ENCODE data around the gene NUTF2.
"Not testable (repeated sequence)": the region's sequence is repeated elsewhere in the genome, so short reads cannot be mapped to it uniquely, and the experiment has no call there.

Gene NUTF2

DNA sequence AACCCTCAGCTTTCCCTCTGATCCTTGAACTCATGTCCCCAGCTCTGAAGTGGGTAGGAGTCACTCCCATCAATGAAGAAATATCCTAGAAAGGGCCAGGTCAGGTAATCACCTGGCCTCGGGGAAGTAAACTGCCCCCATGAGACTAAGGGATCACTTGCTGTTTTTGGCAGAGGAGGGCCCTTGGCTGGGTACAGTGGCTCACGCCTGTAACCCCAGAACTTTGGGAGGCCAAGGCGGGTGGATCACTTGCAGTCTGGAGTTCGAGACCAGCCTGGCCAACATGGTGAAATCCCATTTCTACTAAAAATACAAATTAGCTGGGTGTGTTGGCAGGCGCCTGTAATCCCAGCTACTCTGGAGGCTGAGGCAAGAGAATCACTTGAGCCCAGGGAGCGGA lies 17.3 kb downstream of the NUTF2 start:
- DNase-seq (ENCODE audit: low read depth in 3 of 3): not testable (repeated sequence)

DNA sequence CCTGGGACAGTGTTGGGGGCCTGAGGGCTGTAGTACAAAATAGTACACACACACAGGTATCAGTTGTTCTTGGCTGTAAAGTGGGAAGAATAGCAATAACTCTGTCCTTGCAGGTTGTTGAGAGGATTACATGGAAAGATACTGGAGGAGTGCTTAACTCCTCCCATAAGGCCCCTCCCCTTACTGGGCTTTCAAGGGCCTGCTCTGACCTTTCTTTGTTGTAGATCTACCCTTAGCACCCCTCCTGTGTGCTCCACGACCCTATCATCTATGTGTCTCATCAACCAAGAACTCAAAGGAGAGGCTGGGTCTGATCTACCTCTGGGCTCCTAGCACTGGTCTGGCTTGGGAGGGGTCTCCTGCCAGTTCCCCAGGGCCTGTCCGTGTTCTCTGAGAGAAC lies 17.9 kb downstream of the NUTF2 start:
- no peak for DNase-seq (ENCODE audit: low read depth in 3 of 3)

DNA sequence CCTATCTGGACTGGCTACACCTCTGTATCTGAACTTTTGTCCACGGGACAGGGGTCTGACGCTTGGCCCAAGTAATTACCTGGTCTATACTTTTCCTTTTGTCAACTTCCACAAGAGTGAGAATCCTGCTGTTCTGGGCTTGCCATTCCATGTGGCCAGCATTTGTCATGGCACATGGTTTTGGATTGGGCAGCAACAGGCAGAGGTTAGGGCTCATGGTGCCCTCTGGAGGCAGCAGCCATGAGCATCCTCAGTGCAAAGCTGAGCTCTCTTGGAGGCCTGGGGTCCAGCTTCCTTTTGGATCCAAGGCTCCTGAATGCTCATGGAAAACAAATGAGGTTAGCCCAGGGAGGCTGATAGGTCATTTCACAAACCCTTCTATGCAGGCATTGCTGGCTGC lies 18.6 kb downstream of the NUTF2 start:
- no peak for DNase-seq (ENCODE audit: low read depth in 3 of 3)

DNA sequence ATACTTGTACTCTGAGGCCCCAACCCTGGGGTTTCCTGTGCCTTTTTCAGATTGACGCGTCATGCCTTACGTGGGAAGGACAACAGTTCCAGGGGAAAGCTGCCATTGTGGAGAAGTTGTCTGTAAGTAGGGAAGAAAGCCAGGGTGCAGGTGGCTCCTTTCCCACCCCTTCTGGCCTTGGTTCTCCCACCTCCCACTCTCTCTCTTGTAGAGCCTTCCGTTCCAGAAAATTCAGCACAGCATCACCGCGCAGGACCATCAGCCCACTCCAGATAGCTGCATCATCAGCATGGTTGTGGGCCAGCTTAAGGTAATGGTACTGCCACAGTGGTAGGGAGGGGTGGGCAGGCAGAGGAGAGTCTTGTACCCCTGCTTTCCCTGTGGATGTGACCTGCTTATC lies 21.6 kb downstream of the NUTF2 start:
- no peak for DNase-seq (ENCODE audit: low read depth in 3 of 3)

DNA sequence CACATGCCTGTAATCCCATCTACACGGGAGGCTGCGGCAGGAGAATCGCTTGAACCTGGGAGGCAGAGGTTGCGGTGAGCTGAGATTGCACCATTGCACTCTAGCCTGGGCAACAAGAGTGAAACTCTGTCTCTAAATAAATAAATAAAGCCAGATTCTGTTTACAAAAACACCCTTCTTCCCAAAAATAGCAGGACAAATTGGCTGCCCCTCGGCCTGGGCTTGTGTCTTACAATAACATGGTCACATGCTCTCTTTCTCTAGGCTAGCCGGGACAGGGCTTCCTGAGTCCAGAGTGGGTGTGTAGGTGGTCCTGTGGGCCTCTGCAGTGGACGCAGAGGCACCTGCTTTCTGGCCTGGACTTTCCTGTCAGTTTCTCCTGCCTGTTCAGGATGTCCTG lies 22.9 kb downstream of the NUTF2 start:
- no peak for DNase-seq (ENCODE audit: low read depth in 3 of 3)

DNA sequence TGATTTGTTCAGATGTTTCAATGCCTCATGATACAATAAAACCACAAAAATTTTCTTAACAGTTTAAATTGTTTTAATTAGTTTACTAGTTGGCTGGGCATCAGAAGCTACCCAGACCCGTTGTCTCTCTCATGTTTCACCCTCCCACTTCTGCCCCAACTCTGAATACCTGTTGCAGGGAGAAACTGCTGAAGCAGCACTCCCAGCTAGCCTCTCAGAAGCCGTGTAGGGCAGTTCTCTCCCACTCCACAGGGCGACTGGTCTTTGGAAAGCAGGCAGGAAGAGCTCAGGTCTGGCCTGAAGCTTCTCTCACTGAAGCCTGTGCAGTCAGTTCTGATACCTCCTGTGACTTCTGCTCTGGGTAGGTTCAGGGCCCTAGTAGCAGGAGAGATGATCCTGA lies 24.5 kb downstream of the NUTF2 start:
- DNase-seq (ENCODE audit: low read depth in 3 of 3): no peak

DNA sequence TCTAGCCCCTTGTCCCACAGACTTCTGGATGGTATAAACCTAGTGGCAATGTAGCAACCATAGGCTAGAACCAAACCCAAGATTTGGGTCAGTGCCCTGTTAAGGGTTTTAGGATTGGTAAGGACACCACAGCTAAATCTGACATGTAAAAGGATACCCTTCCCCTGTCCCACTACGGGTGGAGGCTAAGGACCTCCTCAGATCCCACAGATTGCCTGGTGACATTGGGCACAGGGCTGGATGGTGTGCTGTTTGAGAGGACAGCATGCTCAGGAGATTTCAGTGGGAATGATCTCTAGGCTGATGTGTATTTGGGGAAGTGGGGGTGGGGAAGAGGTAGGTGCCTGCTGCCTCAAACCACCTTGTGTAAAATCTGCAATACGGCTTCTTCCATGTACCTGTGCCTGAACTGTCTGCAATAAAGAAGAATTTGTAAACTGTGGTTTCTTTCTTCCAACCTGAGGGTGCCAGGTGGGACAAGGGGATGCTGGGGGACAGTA lies 25.4 kb downstream of the NUTF2 start:
- no peak for DNase-seq (ENCODE audit: low read depth in 3 of 3)

DNA sequence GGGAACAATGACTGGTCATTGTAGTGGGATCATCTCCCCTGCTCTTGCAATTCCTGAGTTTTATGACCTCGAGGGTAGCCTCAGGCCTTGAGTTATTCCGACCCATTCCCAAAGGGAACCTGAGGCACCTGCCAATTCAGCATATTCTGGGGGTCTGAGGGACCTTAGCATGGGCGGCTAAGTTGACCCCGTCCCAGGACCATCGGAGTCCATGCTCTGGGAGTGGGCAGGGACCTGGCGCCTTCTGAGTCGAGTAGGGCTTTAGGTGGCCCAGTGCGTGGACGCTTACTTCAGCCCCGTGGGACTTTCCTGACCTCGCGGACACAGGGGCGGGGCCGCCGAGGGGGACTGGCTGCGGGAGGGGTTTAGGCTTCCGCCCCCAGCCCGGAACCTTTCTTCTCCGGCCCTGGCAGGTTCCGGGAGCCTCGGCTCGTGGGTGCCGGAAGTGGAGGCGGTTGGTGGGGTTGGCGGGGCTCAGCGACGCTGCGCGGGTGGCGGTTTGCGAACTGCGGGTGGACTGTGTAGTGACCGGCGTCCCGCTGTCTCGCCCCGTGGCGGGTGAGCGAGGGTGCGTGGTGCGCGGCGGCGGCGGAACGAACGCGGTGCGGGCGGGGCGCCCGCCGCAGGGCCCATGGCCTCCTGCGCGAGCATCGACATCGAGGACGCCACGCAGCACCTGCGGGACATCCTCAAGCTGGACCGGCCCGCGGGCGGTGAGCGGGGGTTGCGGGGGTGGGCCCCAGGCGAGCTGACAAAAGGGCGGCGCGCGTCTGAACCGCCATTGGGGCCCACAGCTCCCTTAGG lies 26.1 kb downstream of the NUTF2 start, which contains the start of gene EDC4:
TSS of gene EDC4 (plus strand) at position 422 of the 804 bp plus-strand sequence. CDS start at position 632, 210 bp downstream.
- peak; percentile 81 to 88 (median 82) for DNase-seq (ENCODE audit: low read depth in 3 of 3)

DNA sequence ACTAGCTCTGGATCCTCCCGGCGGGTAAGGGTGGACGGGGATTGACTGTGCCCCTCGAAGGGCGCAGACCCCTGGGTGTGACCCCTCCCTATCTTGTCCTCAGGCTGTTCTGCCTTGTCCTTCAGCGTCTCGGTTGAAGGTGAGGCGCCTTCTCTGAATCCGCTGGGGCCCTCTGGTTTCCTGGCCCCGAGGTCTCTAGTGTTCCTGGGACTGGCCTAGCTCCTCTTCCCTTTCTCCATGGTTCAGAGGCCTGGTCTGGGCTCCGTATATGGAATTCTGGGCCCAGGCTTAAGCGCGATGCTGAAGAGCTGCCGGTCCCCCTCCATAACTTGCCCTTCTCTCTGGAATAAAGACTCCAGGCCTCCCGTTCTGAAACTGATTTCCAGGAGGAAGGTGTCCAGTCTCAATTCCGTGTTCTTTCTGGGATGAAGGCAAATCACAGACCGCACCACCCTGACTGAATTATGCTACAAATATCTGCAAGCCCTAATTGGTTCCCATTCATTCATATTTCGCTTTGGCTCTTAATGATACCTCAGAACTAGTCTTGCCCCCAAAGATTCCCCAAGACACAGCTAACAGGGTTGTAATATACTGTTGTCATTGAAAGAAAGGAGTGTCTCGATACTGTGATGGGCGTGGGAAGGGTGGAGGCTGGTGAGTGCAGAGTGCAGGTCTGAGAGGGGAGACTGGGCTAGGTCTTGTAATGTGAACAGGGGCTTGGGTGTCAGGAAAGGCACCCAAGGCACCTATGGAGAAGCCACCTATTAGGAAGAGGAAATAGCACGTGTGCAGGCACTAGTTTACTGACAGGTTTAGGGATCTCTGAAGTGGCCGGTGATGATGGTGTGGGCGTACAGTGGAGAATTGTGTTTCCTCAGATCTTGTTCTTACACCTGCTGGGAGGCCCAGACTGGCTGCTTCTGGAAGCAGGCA lies 27.0 kb downstream of the NUTF2 start:
- DNase-seq (ENCODE audit: low read depth in 3 of 3): no peak

DNA sequence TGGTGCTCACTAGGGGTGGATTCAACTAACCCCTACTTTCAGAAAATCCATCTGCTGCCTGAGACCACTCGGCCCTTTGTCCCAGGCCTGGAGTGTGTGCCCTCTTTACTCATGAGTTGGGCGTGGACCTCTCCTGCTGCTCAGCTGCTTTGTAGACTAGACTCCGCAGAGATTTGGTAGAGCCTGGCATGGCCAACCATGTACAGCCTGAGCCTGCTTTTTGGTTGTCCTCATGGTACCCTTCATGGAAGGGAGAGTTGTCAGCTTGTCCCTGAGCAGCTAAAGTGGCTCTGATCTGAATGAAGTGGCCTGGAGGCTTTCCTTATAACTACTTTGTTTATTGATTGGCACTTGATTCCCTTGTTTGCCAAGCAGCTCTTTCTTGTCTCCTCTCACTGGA lies 27.6 kb downstream of the NUTF2 start:
- DNase-seq (ENCODE audit: low read depth in 3 of 3): no peak

DNA sequence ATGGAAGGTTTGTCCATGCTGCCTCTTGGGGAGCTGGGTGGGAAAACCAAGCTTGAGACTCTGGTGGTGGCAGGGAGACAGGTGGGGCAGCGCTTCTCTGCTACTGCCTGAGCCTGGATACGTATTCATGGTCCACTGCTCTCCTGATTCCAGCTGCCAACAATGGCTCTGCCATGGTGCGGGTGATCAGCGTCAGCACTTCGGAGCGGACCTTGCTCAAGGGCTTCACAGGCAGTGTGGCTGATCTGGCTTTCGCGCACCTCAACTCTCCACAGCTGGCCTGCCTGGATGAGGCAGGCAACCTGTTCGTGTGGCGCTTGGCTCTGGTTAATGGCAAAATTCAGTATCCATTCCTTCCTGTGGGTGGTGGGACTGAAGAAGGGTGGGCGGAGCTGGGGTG lies 30.3 kb downstream of the NUTF2 start:
- no peak for DNase-seq (ENCODE audit: low read depth in 3 of 3)

DNA sequence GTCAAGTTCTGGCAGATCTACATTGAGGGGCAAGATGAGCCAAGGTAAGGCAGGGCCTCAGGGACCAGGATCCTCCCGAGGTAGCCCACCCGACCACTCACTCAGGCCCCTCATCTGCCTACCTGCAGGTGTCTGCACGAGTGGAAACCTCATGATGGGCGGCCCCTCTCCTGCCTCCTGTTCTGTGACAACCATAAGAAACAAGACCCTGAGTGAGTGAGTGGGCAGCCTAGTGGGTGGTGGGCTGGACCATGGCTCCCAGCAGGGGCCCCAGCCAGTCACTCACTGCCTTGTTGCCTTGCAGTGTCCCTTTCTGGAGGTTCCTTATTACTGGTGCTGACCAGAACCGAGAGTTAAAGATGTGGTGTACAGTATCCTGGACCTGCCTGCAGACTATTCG lies 31.5 kb downstream of the NUTF2 start:
- DNase-seq (ENCODE audit: low read depth in 3 of 3): no peak

DNA sequence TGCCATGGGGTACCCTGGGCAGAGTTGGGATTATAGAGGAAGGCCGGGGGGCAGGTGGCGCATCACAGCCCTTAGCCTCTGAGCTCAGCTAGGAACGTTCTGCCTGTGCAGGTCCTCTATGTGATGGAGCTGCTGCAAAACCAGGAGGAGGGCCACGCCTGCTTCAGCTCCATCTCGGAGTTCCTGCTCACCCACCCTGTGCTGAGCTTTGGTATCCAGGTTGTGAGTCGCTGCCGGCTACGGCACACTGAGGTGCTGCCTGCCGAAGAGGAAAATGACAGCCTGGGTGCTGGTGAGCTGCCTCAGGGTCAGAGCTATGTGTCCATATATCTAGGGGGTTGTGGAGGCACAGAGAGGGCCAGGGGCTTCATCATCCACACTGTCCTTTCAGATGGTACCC lies 32.1 kb downstream of the NUTF2 start:
- DNase-seq (ENCODE audit: low read depth in 3 of 3): no peak

DNA sequence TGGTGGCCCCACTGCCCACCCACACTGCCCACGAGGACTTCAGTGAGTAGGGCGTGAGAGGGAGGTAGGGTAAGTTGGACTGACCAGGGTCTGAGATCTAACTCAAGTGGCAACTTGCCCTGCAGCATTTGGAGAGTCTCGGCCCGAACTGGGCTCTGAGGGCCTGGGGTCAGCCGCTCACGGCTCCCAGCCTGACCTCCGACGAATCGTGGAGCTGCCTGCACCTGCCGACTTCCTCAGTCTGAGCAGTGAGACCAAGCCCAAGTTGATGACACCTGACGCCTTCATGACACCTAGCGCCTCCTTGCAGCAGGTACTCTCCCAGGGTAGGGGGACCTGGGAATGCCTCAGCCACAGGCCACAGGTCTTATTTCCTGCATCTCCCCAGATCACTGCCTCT lies 32.7 kb downstream of the NUTF2 start:
- no peak for DNase-seq (ENCODE audit: low read depth in 3 of 3)

DNA sequence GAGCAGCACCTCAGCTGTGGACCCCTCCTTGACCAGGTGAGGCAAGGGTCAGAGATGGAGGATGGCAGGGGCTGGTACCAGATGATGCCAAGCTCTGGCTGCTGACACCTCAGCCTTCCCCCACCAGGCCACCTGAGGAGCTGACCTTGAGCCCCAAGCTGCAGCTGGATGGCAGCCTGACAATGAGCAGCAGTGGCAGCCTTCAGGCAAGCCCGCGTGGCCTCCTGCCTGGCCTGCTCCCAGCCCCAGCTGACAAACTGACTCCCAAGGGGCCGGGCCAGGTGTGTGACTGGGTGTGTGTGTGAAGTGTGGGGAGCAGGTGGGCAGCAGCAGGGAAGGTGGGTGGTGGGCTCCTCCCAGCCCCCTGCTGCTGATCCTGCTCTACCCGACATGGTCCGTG lies 33.2 kb downstream of the NUTF2 start:
- DNase-seq (ENCODE audit: low read depth in 3 of 3): no peak

DNA sequence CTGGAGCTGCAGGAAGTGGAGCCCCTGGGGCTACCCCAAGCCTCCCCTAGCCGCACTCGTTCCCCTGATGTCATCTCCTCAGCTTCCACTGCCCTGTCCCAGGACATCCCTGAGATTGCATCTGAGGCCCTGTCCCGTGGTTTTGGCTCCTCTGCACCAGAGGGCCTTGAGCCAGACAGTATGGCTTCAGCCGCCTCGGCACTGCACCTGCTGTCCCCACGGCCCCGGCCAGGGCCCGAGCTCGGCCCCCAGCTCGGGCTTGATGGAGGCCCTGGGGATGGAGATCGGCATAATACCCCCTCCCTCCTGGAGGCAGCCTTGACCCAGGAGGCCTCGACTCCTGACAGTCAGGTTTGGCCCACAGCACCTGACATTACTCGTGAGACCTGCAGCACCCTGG lies 33.9 kb downstream of the NUTF2 start:
- DNase-seq (ENCODE audit: low read depth in 3 of 3): no peak

DNA sequence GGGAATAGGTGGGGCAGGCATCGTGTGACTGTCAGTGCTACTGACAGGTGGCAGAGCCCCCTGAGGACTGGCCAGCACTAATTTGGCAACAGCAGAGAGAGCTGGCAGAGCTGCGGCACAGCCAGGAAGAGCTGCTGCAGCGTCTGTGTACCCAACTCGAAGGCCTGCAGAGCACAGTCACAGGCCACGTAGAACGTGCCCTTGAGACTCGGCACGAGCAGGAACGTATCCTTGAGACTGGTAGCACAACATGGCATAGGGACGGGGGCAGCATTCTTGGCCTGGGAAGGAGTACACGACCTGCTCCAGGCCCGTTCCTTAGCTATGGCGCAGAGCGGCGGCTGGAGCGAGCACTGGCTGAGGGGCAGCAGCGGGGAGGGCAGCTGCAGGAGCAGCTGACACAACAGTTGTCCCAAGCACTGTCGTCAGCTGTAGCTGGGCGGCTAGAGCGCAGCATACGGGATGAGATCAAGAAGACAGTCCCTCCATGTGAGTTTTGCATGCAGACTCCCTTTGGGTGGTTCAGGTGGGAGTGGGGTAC lies 35.0 kb downstream of the NUTF2 start:
- no peak for DNase-seq (ENCODE audit: low read depth in 3 of 3)

DNA sequence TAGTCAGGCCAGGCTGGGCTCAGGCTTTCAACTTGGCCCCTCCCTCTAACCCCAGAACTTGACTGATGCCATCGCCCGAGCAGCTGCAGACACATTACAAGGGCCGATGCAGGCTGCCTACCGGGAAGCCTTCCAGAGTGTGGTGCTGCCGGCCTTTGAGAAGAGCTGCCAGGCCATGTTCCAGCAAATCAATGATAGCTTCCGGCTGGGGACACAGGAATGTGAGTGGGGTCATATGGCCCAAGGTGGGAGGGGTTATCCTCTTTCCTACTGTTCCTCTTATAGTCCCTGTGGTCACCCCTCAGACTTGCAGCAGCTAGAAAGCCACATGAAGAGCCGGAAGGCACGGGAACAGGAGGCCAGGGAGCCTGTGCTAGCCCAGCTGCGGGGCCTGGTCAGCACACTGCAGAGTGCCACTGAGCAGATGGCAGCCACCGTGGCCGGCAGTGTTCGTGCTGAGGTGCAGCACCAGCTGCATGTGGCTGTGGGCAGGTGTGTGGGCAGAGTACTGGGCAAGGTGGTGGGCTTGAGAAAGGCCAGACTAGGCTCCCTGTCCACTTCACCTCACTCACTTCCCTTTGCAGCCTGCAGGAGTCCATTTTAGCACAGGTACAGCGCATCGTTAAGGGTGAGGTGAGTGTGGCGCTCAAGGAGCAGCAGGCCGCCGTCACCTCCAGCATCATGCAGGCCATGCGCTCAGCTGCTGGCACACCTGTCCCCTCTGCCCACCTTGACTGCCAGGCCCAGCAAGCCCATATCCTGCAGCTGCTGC lies 35.8 kb downstream of the NUTF2 start:
- DNase-seq (ENCODE audit: low read depth in 3 of 3): no peak

DNA sequence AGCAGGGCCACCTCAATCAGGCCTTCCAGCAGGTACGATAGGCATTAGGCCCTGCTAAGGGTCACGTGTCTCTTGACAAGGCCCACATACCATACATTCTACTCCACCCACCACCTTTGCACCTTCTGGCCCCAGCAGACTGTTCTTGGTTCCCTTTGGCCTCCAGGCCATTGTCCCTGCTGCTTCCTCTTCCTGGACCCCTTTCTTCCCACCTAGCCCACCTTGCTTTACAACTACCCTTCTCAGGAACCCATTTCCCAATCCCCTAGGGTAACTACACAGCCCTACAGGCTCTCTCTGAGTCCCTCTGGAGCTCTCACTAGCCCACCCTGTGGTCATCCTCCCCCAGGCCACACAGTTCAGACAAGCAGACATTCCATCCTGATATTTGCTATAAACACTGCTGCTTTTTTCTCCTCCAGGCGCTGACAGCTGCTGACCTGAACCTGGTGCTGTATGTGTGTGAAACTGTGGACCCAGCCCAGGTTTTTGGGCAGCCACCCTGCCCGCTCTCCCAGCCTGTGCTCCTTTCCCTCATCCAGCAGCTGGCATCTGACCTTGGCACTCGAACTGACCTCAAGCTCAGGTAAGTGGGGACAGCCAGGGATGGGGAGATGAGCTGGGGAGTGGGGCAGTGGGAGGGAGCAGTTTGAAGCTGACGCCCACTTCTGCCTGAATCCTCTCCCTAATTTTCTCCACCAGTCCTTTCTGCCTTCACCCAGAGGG lies 36.6 kb downstream of the NUTF2 start:
- no peak for DNase-seq (ENCODE audit: low read depth in 3 of 3)

DNA sequence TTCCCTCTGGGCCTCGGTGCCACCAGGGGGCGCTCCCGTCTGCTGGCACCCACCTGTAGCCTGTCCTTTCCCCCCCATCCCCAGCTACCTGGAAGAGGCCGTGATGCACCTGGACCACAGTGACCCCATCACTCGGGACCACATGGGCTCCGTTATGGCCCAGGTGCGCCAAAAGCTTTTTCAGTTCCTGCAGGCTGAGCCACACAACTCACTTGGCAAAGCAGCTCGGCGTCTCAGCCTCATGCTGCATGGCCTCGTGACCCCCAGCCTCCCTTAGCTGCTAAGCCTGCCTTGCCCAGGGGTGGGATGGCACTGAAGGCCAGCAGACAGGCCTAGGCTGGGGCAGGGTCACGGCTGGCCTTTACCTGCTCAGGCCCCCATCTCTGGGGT lies 37.1 kb downstream of the NUTF2 start:
- DNase-seq (ENCODE audit: low read depth in 3 of 3): peak; percentile 42 to 61 (median 55)

DNA sequence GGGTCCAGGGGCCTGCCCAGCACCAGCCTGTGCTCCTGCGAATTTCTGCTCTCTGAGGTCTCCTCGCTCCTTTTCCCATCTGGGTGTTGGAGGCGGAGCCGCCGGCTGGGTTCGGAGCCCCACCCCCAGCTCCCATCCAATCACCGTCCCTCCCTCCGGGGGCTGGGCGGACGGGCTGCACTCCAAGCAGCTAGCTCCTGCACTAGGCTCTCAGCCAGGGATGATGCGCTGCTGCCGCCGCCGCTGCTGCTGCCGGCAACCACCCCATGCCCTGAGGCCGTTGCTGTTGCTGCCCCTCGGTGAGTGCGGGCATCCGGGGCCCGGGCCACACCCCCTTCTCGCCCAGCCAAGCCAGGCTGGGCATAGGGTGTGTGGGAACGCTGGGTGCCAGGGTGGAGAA lies 38.0 kb downstream of the NUTF2 start, which contains the start of gene NRN1L:
TSS of gene NRN1L (plus strand) at position 202 of the 400 bp plus-strand sequence. CDS start at position 221, 19 bp downstream.
- no peak for DNase-seq (ENCODE audit: low read depth in 3 of 3)

Data from stimulated activated CD4-positive, alpha-beta T cell treated with anti-CD3 and anti-CD28 coated beads, TNF-alpha, amount 100 ng/mL, for 4 hours (primary cell).